ENCODE results near the gene IFNAR1. TPM values are rescaled to one million over a fixed set of nuclear protein-coding genes. Genes with fewer than 3 reads are reported as not detected.
"Not testable (repeated sequence)": the region's sequence is repeated elsewhere in the genome, so short reads cannot be mapped to it uniquely, and the experiment has no call there.

Gene IFNAR1
- total and polyA plus RNA-seq, 9 donors: 20.6 to 47.9 (median 31.2) TPM

- no peak for DNase-seq
- H3K9me3 ChIP-seq: no peaks in the 10 kb centered on the region
- intact Hi-C loops (cut with DNase I): no loop called here
- H3K4me3 ChIP-seq: no peak overlapping the region
- no peaks in the 10 kb centered on the region for H3K27me3 ChIP-seq
- WGBS, 3 donors: 84 to 87% (median 86%) methylated on average over 14 of the region's 14 CpGs
- H3K4me1 ChIP-seq (ENCODE audit: insufficient read depth): no peaks in the 10 kb centered on the region
- no peak overlapping the region for H3K27ac ChIP-seq
- no peak for TF ChIP-seq CTCF (IDR thresholded peaks at IDR 0.05)
- no peak for TF ChIP-seq EP300 (IDR thresholded peaks at IDR 0.05)
- TF ChIP-seq POLR2A (IDR thresholded peaks at IDR 0.05): no peak
- no peaks in the 10 kb centered on the region for H3K36me3 ChIP-seq
These were observed 6.8 kb upstream of the IFNAR1 start for GRCh38 chr21:33317786-33318486.

- intact Hi-C loops (cut with DNase I): loop anchor here in 2 of 4 donors (10.0 kb wide), 2 partner anchors 116 to 124 kb away; no protein-coding TSS in a partner anchor
- 82 to 90% (median 86%) methylated on average over 17 of the region's 17 CpGs for WGBS, 3 donors
- not testable (repeated sequence) for H3K4me3 ChIP-seq; H3K9me3 ChIP-seq; H3K4me1 ChIP-seq (ENCODE audit: insufficient read depth); H3K36me3 ChIP-seq; H3K27ac ChIP-seq; H3K27me3 ChIP-seq
- peak in 2 of 5 donors; percentile 46 to 48 for DNase-seq
These were observed 3.8 kb upstream of the IFNAR1 start for GRCh38 chr21:33321005-33321404.

- not testable (repeated sequence) for H3K4me3 ChIP-seq; DNase-seq; H3K27me3 ChIP-seq; H3K36me3 ChIP-seq; H3K27ac ChIP-seq; H3K4me1 ChIP-seq (ENCODE audit: insufficient read depth); H3K9me3 ChIP-seq
- intact Hi-C loops (cut with DNase I): loop anchor here in 2 of 4 donors (10.0 kb wide), 2 partner anchors 119 to 121 kb away; no protein-coding TSS in a partner anchor
These were observed 1.2 kb upstream of the IFNAR1 start for GRCh38 chr21:33323610-33324009.

- H3K4me1 ChIP-seq (ENCODE audit: insufficient read depth): peaks cover 8% of the 10 kb centered on the region
- TF ChIP-seq EP300 (IDR thresholded peaks at IDR 0.05) (peak; percentile 30), POLR2A (IDR thresholded peaks at IDR 0.05) (no peak), CTCF (IDR thresholded peaks at IDR 0.05) (peak in 1 of 3 donors; percentile 9)
- 0% methylated on average over 23 to 28 of the region's 28 CpGs for WGBS, 3 donors
- intact Hi-C loops (cut with DNase I): loop anchor here in 2 of 4 donors (10.0 kb wide), 2 partner anchors 119 to 121 kb away; no protein-coding TSS in a partner anchor
- peak overlapping the region; percentile 88 for H3K4me3 ChIP-seq
- no peaks in the 10 kb centered on the region for H3K27me3 ChIP-seq
- peak in 4 of 5 donors; percentile 65 to 77 (median 74) for DNase-seq
- H3K27ac ChIP-seq: peak overlapping the region; percentile 90 to 95
- H3K9me3 ChIP-seq: no peaks in the 10 kb centered on the region
- H3K36me3 ChIP-seq: no peaks in the 10 kb centered on the region
These were observed 675 bp downstream of the IFNAR1 start for GRCh38 chr21:33325222-33326067.

- WGBS, 3 donors: 92 to 96% (median 92%) methylated on average over 3 of the region's 3 CpGs
- H3K27me3 ChIP-seq: no peaks in the 10 kb centered on the region
- H3K27ac ChIP-seq: no peak overlapping the region
- H3K36me3 ChIP-seq: no peaks in the 10 kb centered on the region
- DNase-seq: no peak
- no peaks in the 10 kb centered on the region for H3K9me3 ChIP-seq
- intact Hi-C loops (cut with DNase I): loop anchor here in 2 of 4 donors (10.0 kb wide), 2 partner anchors 117 to 123 kb away; no protein-coding TSS in a partner anchor
- TF ChIP-seq EP300 (IDR thresholded peaks at IDR 0.05) (no peak), CTCF (IDR thresholded peaks at IDR 0.05) (no peak), POLR2A (IDR thresholded peaks at IDR 0.05) (no peak)
- no peak overlapping the region for H3K4me3 ChIP-seq
- peaks cover 8% of the 10 kb centered on the region for H3K4me1 ChIP-seq (ENCODE audit: insufficient read depth)
These were observed 2.6 kb downstream of the IFNAR1 start for GRCh38 chr21:33327326-33327725.
